SK-N-SH (cell line): Measurements from ENCODE around the gene DCLK3. TPM values are rescaled to one million over a fixed set of nuclear protein-coding genes. Genes with fewer than 3 reads are reported as not detected.

Experiments
- CTCF ChIA-PET: fragments of 300-600, 350-600 bp; formaldehyde crosslinking; extraction: SDS; loops from one replicate; lab custom pipeline; 2021; lab: Yijun Ruan, JAX
- POLR2A ChIA-PET: fragments of 350-600 bp; sonication (Branson Sonifier 250); formaldehyde crosslinking; extraction: SDS; loops from one replicate; lab custom pipeline; 2020; ENCODE audit warnings: antibody characterized with exemption, inconsistent platforms; lab: Yijun Ruan, JAX
- DNase-seq: peaks from one replicate; pipeline ENCODE4 v3.0.0; 2012
- H2AFZ ChIP-seq: fragments of 200-600 bp; sonication (generic); 2 replicates; pipeline ENCODE4 v1.8.1; 2016; ENCODE audit warnings: antibody characterized with exemption, mild to moderate bottlenecking, low read depth
- H3F3A ChIP-seq: fragments of 200-600 bp; sonication (generic); replicated peaks from 2 replicates; pipeline ENCODE3; 2016; ENCODE audit warnings: antibody characterized with exemption, mild to moderate bottlenecking; ENCODE audit not compliant: insufficient read depth
- H3K27ac ChIP-seq, 2 experiments: fragments of 200-500 bp in 1 of 2; fragments of 200-600 bp in 1 of 2; sonication (Bioruptor generic) in 1 of 2; sonication (generic), shearing (Covaris generic) in 1 of 2; 2 replicates each; pipeline versions ENCODE4 v1.5.1 to v1.6.1; 2014 to 2016; ENCODE audit warnings: low read depth in 2 of 2, inconsistent platforms in 1 of 2, low read length in 1 of 2, mild to moderate bottlenecking in 1 of 2, mixed read lengths in 1 of 2
- H3K27me3 ChIP-seq: fragments of 200-600 bp; sonication (generic), shearing (Covaris generic); 2 replicates; pipeline ENCODE4 v1.6.1; 2016; ENCODE audit warnings: mixed run types; ENCODE audit not compliant: insufficient read depth
- H3K36me3 ChIP-seq, 2 experiments: fragments of 200-500 bp in 1 of 2; fragments of 200-600 bp in 1 of 2; sonication (Bioruptor generic) in 1 of 2; sonication (generic) in 1 of 2; replicated peaks in 1 of 2; 2 replicates each; pipeline versions ENCODE3 to v1.5.1; 2014 to 2016; ENCODE audit warnings: low read length in 1 of 2, mild to moderate bottlenecking in 1 of 2; ENCODE audit not compliant: insufficient read depth in 2 of 2, control insufficient read depth in 1 of 2
- H3K4me1 ChIP-seq, 2 experiments: fragments of 200-500 bp in 1 of 2; fragments of 200-600 bp in 1 of 2; sonication (Bioruptor generic) in 1 of 2; sonication (generic), shearing (Covaris generic) in 1 of 2; 2 replicates each; pipeline versions ENCODE4 v1.5.1 to v1.6.1; 2014 to 2016; ENCODE audit warnings: low read depth in 1 of 2, low read length in 1 of 2, mixed run types in 1 of 2; ENCODE audit not compliant: insufficient read depth in 2 of 2, control insufficient read depth in 1 of 2
- H3K4me2 ChIP-seq: fragments of 200-600 bp; sonication (generic), shearing (Covaris generic); 2 replicates; pipeline ENCODE4 v1.6.1; 2017; ENCODE audit warnings: mixed run types
- H3K4me3 ChIP-seq, 2 experiments: fragments of 200-500 bp in 1 of 2; fragments of 200-600 bp in 1 of 2; sonication (Bioruptor generic) in 1 of 2; sonication (generic), shearing (Covaris generic) in 1 of 2; 2 replicates each; pipeline versions ENCODE4 v1.5.1 to v1.8.1; 2014 to 2016; ENCODE audit warnings: low read depth in 2 of 2, inconsistent platforms in 1 of 2, low read length in 1 of 2, mild to moderate bottlenecking in 1 of 2, mixed read lengths in 1 of 2, moderate library complexity in 1 of 2
- H3K79me2 ChIP-seq: fragments of 200-600 bp; sonication (generic); 2 replicates; pipeline ENCODE4 v1.8.1; 2017; ENCODE audit warnings: mild to moderate bottlenecking; ENCODE audit not compliant: insufficient read depth
- H3K9ac ChIP-seq: fragments of 200-600 bp; sonication (generic); 2 replicates; pipeline ENCODE4 v1.6.1; 2017; ENCODE audit warnings: mixed run types
- H3K9me2 ChIP-seq: fragments of 200-600 bp; sonication (generic); 2 replicates; pipeline ENCODE4 v1.6.1; 2017; ENCODE audit warnings: mixed run types
- H3K9me3 ChIP-seq: fragments of 200-600 bp; sonication (generic); 2 replicates; pipeline ENCODE4 v1.6.1; 2017; ENCODE audit warnings: mixed run types, mild to moderate bottlenecking, moderate library complexity
- H4K20me1 ChIP-seq: fragments of 200-600 bp; sonication (generic); 2 replicates; pipeline ENCODE4 v1.6.1; 2017; ENCODE audit warnings: mild to moderate bottlenecking, mixed run types; ENCODE audit not compliant: insufficient read depth
- CTCF ChIP-seq: fragments of 200-600 bp; sonication (generic); IDR thresholded peaks from 2 replicates; pipeline ENCODE4 v1.6.1; 2017; ENCODE audit warnings: antibody characterized with exemption, mild to moderate bottlenecking, moderate library complexity
- ELF1 ChIP-seq: IDR thresholded peaks from 2 replicates; pipeline ENCODE4 v1.4.0; 2012
- EP300 ChIP-seq, 2 experiments: IDR thresholded peaks; 2 replicates each; pipeline versions ENCODE4 v1.4.0 to v1.6.1; 2012; ENCODE audit warnings: borderline replicate concordance in 1 of 2, low read depth in 1 of 2, low read length in 1 of 2
- IRF3 ChIP-seq: fragments of 150-350 bp; IDR thresholded peaks from 2 replicates; pipeline ENCODE4 v1.6.1; 2016; ENCODE audit warnings: mild to moderate bottlenecking, low read depth, low read length
- JUND ChIP-seq: IDR thresholded peaks from 2 replicates; pipeline ENCODE4 v1.4.0; 2012
- NFIC ChIP-seq: IDR thresholded peaks from 2 replicates; pipeline ENCODE4 v1.4.0; 2012; ENCODE audit warnings: borderline replicate concordance
- RAD21 ChIP-seq: IDR thresholded peaks from 2 replicates; pipeline ENCODE4 v1.6.1; 2012; ENCODE audit warnings: mild to moderate bottlenecking, low read length
- RCOR1 ChIP-seq: fragments of 150-350 bp; IDR thresholded peaks from 2 replicates; pipeline ENCODE4 v1.6.1; 2017; ENCODE audit warnings: antibody characterized with exemption, low read length
- RXRA ChIP-seq: IDR thresholded peaks from 2 replicates; pipeline ENCODE4 v1.4.0; 2012; ENCODE audit warnings: low read depth, mild to moderate bottlenecking, borderline replicate concordance
- SIN3A ChIP-seq: IDR thresholded peaks from 2 replicates; pipeline ENCODE4 v1.6.1; 2012; ENCODE audit warnings: low read depth, mild to moderate bottlenecking, low read length, moderate library complexity, borderline replicate concordance
- TAF1 ChIP-seq: IDR thresholded peaks from 2 replicates; pipeline ENCODE4 v1.6.1; 2012; ENCODE audit warnings: low read depth, mild to moderate bottlenecking, low read length, moderate library complexity, borderline replicate concordance
- USF1 ChIP-seq: IDR thresholded peaks from 2 replicates; pipeline ENCODE4 v1.4.0; 2012; ENCODE audit warnings: low read depth, borderline replicate concordance
- WGBS: methylation state at CpG from one replicate; pipeline ENCODE4 v1.1.6; 2017; ENCODE audit warnings: low lambda C conversion rate; 5-methylcytosine and 5-hydroxymethylcytosine counted together
- polyA plus RNA-seq, 3 experiments: library from polyadenylated mRNA; depleted of rRNA; stranded (reverse); fragments of >200 nt; gene quantifications; 2 replicates each; pipeline ENCODE4 v1.2.3, GENCODE V29; 2012

The DCLK3 gene
- polyA plus RNA-seq, 1 of the 3 experiments (the other 2 are of a cell fraction): not detected

DNA sequence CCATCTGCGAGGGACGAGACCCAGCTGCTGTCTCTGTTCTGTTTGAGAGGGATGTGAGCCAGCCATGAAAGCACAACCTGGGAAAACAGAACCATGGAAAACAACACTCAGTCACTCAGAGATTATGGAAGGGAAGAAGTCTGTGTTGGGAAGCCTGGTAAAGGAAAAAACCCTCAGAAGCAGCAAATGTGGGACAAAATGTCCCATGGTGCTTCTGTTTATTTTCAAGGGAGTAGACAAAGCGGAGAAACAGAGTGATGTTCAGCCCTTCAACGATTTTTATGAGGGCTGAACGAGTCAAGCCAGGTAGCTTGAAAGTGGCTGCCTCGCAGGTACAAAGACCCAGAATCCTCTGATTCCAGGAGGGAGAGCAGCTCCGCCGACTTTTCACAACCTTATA lies 59.3 kb downstream of the DCLK3 start:
- H3K36me3 ChIP-seq: no peaks in the 10 kb centered on the region
- TF ChIP-seq RCOR1 (no peak), TAF1 (no peak), RXRA (no peak), RAD21 (no peak), CTCF (no peak), SIN3A (no peak), JUND (no peak), EP300 (IDR thresholded peaks at IDR 0.05; ENCODE audit: borderline replicate concordance in 1 of 2, low read depth in 1 of 2, low read length in 1 of 2) (no peak), NFIC (no peak), IRF3 (no peak), ELF1 (no peak)
- no peaks in the 10 kb centered on the region for H3K79me2 ChIP-seq
- H3K9me3 ChIP-seq: no peaks in the 10 kb centered on the region
- H4K20me1 ChIP-seq: no peaks in the 10 kb centered on the region
- peaks cover 0 to 5% of the 10 kb centered on the region in 2 experiments; a peak in 3 of 4 replicates for H3K4me1 ChIP-seq
- H3K4me2 ChIP-seq: no peak overlapping the region
- 90% methylated on average over 8 of the region's 8 CpGs for WGBS
- H3K9me2 ChIP-seq: no peaks in the 10 kb centered on the region
- ChIA-PET POLR2A (no interaction called here), CTCF (interaction anchor here (0.8 to 3.1 kb wide), 3 partner anchors 9 to 739 kb away, joined by 3 to 35 read pairs (median 5); no protein-coding TSS in a partner anchor)
- H3K4me3 ChIP-seq: no peak overlapping the region
- H3K9ac ChIP-seq: no peak overlapping the region
- peaks cover 4% of the 10 kb centered on the region for H3F3A ChIP-seq
- no peak overlapping the region for H2AFZ ChIP-seq
- no peaks in the 10 kb centered on the region for H3K27me3 ChIP-seq
- no peak for DNase-seq
- no peak overlapping the region for H3K27ac ChIP-seq

DNA sequence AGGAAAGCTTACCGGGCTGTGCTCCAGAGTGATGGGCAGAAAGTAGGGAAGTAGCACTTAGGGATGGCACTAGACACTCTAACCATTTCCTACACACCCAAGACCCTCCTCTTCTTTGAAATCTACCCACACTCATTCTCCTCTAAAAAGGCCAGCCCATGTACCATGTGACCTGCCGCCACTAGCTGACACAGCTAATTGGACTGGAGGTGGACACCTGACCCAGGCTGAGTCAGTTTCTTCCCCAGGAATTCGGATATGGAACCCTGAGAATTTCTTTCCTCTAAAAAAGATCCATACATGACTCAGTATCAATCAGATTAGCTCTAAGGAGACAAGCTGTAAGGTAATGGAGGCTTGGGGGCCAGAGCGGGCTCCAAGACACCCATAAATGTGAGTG lies 60.1 kb downstream of the DCLK3 start:
- DNase-seq: no peak
- Histone ChIP-seq H3K79me2 (no peaks in the 10 kb centered on the region), H3K9me3 (no peaks in the 10 kb centered on the region), H3K27me3 (no peaks in the 10 kb centered on the region), H4K20me1 (no peaks in the 10 kb centered on the region), H3K4me1 (peaks cover 0 to 5% of the 10 kb centered on the region in 2 experiments; a peak in 3 of 4 replicates), H3K4me3 (no peak overlapping the region), H3K4me2 (no peak overlapping the region), H2AFZ (no peak overlapping the region), H3F3A (peaks cover 4% of the 10 kb centered on the region), H3K27ac (no peak overlapping the region), H3K9ac (no peak overlapping the region), H3K9me2 (no peaks in the 10 kb centered on the region), H3K36me3 (no peaks in the 10 kb centered on the region)
- TF ChIP-seq CTCF: no peak
- TF ChIP-seq USF1: no peak
- ChIA-PET POLR2A (no interaction called here), CTCF (interaction anchor here (1.1 to 3.1 kb wide), 2 partner anchors 736 to 738 kb away, joined by 5 to 35 read pairs; no protein-coding TSS in a partner anchor)
- WGBS: 85% methylated on average over 4 of the region's 4 CpGs
